ENCODE measurements around the gene HBA1. TPM values are rescaled to one million over a fixed set of nuclear protein-coding genes. Genes with fewer than 3 reads are reported as not detected.
"Not testable (repeated sequence)": the region's sequence is repeated elsewhere in the genome, so short reads cannot be mapped to it uniquely, and the experiment has no call there.

Gene HBA1
- total RNA-seq, 1 donor from 2014 or later, result 357 TPM

- not testable (repeated sequence) for DNase-seq
These were observed 35.2 kb downstream of the HBA1 start for GRCh38 chr16:211631-212180.

- no peak for DNase-seq
These were observed 36.5 kb downstream of the HBA1 start for GRCh38 chr16:212999-213398.

- DNase-seq, result no peak
These were observed 43.5 kb downstream of the HBA1 start for GRCh38 chr16:220021-220420.

Small RNAs within 50 kb of the gene (small RNA-seq; reads per million reads assigned to genes)
- not detected for gene RF00019 (ENCODE audit: low replicate concordance)

Other genes starting within 250 kb of the HBA1 start
- gene POLR3K, start 123.1 kb upstream of the HBA1 start, total RNA-seq, result 4.5 TPM
- gene SNRNP25, start 122.9 kb upstream of the HBA1 start, total RNA-seq, result 13.0 TPM
- 33.0 TPM for gene RHBDF1, start 104.0 kb upstream of the HBA1 start, total RNA-seq
- 42.0 TPM for gene MPG, start 98.5 kb upstream of the HBA1 start, total RNA-seq
- gene NPRL3, start 38.0 kb upstream of the HBA1 start, total RNA-seq, result 15.7 TPM
- 6.7 TPM for gene HBZ, start 24.0 kb upstream of the HBA1 start, total RNA-seq
- gene HBM, start 10.7 kb upstream of the HBA1 start, total RNA-seq, result 19.6 TPM
- 803 TPM for gene HBA2, start 3.8 kb upstream of the HBA1 start, total RNA-seq
- gene HBQ1, start 3.8 kb downstream of the HBA1 start, total RNA-seq, result not detected
- gene LUC7L, start 52.8 kb downstream of the HBA1 start, total RNA-seq, result 60.5 TPM
- gene FAM234A, start 58.1 kb downstream of the HBA1 start, total RNA-seq, result 92.7 TPM
- 2.3 TPM for gene RGS11, start 99.3 kb downstream of the HBA1 start, total RNA-seq
- gene ARHGDIG, start 103.9 kb downstream of the HBA1 start, total RNA-seq, result 1.7 TPM
- 2.7 TPM for gene PDIA2, start 106.5 kb downstream of the HBA1 start, total RNA-seq
- 18.3 TPM for gene AXIN1, start 176.0 kb downstream of the HBA1 start, total RNA-seq
- 41.7 TPM for gene MRPL28, start 193.9 kb downstream of the HBA1 start, total RNA-seq
- 29.6 TPM for gene PGAP6, start 205.3 kb downstream of the HBA1 start, total RNA-seq
- gene NME4, start 220.5 kb downstream of the HBA1 start, total RNA-seq, result 22.8 TPM
- gene DECR2, start 225.2 kb downstream of the HBA1 start, total RNA-seq, result 14.1 TPM
- 39.2 TPM for gene RAB11FIP3, start 249.0 kb downstream of the HBA1 start, total RNA-seq

All from tongue (tissue), 3 donors.